HUES6 (cell line): ENCODE measurements around the gene NCEH1.

Experiments used
- H3K27ac ChIP-seq: 2 replicates; pipeline ENCODE4 v1.7.0; 2013; ENCODE audit warnings: low read depth, mild to moderate bottlenecking, low read length, inconsistent platforms
- H3K27me3 ChIP-seq: 2 replicates; pipeline ENCODE4 v1.6.1; 2013; ENCODE audit warnings: low read length; ENCODE audit not compliant: control insufficient read depth, insufficient read depth
- H3K36me3 ChIP-seq: 2 replicates; pipeline ENCODE4 v1.6.1; 2013; ENCODE audit warnings: low read length; ENCODE audit not compliant: control insufficient read depth, insufficient read depth
- H3K4me1 ChIP-seq: 2 replicates; pipeline ENCODE4 v1.6.1; 2013; ENCODE audit warnings: low read length; ENCODE audit not compliant: control insufficient read depth, insufficient read depth
- H3K4me3 ChIP-seq: 2 replicates; pipeline ENCODE4 v1.5.1; 2013; ENCODE audit warnings: low read depth, low read length
- H3K9ac ChIP-seq: one replicate; pipeline ENCODE4 v1.6.1; 2013; ENCODE audit warnings: mild to moderate bottlenecking, low read length
- H3K9me3 ChIP-seq: 2 replicates; pipeline ENCODE4 v1.6.1; 2013; ENCODE audit warnings: low read depth, low read length; ENCODE audit not compliant: control insufficient read depth, insufficient read depth

NCEH1 gene

DNA sequence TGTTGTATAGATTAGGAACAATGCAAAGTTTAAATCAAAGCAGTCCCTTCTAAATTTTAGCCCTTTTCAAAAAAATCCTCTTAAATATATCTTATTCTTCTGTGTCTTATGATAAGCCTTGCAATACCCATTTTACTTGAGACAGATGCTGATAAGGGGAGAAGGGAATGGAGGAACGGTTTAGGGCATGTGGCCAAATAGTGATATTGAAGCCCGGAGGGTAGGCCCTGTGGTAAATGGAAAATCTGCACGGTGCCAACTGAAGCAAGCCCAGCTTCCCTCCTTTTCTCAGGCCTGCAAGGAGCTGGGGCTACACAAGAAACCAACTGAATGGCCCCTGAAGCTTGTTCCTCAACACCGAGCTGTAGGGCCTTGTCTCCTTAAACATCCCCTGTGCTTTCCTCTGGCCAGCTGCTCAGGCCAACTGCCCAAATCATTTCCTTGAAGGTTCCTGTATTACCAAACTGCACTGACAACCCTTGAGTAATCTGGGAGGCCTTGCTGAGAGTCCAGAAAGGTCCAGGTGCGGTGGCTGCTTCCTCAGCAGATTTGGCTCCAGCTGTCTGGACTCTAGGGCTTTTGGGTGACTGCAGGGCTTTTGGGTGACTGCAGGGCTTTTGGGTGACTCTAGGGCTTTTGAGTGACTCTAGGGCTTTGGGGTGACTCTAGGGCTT is 67.2 kb downstream of the NCEH1 start:
- Histone ChIP-seq H3K36me3 (no peaks in the 10 kb centered on the region; the same call in 1 of the 2 replicates), H3K27me3 (no peaks in the 10 kb centered on the region), H3K4me1 (no peaks in the 10 kb centered on the region; the same call in 1 of the 2 replicates), H3K27ac (no peak overlapping the region), H3K9me3 (no peaks in the 10 kb centered on the region), H3K9ac (no peak overlapping the region), H3K4me3 (no peak overlapping the region)

DNA sequence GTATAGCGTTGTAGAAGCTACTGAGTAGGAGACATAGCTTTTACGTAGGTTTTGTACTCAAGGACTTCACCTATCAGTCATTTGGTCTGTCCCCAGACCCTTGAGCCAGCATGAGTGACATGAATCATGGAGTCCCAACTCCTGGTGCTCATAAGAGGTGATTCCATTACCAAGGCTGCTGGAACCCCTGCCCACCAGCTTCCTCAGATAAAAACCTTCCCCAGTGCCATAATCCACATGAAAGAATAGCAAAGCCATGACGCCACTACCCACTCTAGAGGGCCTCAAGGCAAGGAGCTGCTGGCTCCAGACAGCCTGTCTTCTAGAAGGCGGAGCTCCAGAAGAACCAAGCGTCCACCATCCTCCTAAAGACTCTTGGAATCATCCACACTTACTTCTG is 69.6 kb downstream of the NCEH1 start:
- no peaks in the 10 kb centered on the region for H3K9me3 ChIP-seq
- no peaks in the 10 kb centered on the region for H3K27me3 ChIP-seq
- H3K9ac ChIP-seq: no peak overlapping the region
- H3K4me3 ChIP-seq: no peak overlapping the region
- no peaks in the 10 kb centered on the region; the same call in 1 of the 2 replicates for H3K4me1 ChIP-seq
- H3K27ac ChIP-seq: no peak overlapping the region
- H3K36me3 ChIP-seq: no peaks in the 10 kb centered on the region; the same call in 1 of the 2 replicates

DNA sequence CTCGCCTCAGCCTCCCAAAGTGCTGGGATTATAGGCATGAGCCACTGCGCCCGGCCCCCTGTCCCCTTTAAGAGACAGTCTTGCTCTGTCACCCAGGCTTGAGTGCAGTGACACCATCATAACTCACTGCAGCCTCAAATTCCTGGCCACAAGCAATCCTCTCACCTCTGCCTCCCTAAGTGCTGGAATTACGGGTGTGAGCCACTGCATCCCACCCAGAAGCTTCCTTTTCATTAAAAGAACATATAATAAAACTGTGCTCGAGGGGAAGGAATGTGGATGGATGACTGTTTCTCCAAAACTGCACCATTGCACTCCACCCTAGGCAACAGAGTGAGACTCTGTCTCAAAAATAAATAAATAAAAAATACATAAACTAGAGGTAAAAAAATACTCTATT is 70.1 kb downstream of the NCEH1 start:
- no peaks in the 10 kb centered on the region for H3K27me3 ChIP-seq
- no peaks in the 10 kb centered on the region for H3K9me3 ChIP-seq
- no peak overlapping the region for H3K27ac ChIP-seq
- H3K9ac ChIP-seq: no peak overlapping the region
- peaks cover under 1% of the 10 kb centered on the region; the same call in 1 of the 2 replicates for H3K36me3 ChIP-seq
- H3K4me1 ChIP-seq: no peaks in the 10 kb centered on the region; the same call in 1 of the 2 replicates
- H3K4me3 ChIP-seq: no peak overlapping the region

DNA sequence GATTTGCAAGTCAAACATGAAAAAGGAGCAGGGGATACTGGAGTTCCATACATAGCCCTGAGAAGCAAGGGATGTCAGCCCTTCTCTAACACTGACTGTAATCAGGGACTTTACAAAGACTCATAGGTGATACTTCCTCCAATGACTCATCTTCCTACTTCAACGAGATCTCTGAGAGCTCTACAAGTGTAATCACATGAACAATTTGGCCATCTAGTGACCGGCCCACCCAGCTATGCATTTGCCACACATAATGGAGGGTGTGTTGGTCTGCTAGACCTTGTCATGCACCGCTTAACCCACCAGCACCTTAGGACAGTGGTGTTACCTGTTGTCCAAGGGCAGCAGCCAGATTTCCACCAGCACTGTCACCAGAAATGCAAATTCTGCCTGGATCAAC is 75.3 kb downstream of the NCEH1 start:
- no peaks in the 10 kb centered on the region for H3K27me3 ChIP-seq
- no peaks in the 10 kb centered on the region; the same call in 1 of the 2 replicates for H3K4me1 ChIP-seq
- H3K36me3 ChIP-seq: peaks cover 13% of the 10 kb centered on the region; the same call in 1 of the 2 replicates
- no peaks in the 10 kb centered on the region for H3K9me3 ChIP-seq
- H3K4me3 ChIP-seq: no peak overlapping the region
- H3K9ac ChIP-seq: no peak overlapping the region
- no peak overlapping the region for H3K27ac ChIP-seq

DNA sequence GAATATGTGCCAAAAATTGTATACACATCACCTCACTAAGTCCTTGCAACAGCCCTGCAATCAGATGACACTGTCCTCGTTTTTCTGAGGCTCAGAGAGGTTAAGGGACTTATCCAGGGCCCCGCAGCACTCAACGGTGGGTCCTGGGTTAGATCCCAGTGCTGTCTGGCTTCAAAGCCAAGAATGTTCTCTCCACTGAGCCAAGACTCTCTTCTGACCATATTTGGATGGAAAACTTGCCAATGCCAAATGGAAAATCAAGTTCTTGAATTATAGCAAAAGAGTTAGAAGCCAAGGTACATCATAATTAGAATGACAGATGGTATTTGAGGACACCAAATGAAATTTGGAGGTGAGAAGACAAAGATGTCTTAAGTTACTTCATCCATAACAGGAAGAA is 75.9 kb downstream of the NCEH1 start:
- Histone ChIP-seq H3K36me3 (peaks cover 13% of the 10 kb centered on the region; the same call in 1 of the 2 replicates), H3K27me3 (no peaks in the 10 kb centered on the region), H3K4me1 (no peaks in the 10 kb centered on the region; the same call in 1 of the 2 replicates), H3K4me3 (no peak overlapping the region), H3K9me3 (no peaks in the 10 kb centered on the region), H3K9ac (no peak overlapping the region), H3K27ac (no peak overlapping the region)

DNA sequence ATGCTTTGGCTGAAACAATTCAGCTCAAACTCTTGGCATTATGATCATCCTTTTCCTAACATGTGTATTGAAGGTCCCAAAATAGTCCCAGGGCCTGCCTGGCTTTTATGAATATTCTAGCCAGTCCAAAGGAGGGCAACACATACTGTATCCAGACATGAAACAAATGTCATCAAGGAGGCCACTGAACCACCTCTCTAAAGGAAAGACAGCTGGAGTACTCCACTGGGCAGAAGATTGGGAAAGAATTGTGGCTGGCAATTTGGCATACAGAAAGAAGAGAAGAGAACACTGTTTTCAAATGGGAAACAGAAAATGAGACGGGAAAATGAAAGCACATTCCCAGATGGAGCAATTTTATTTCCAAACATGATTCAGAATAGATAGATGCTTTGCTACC is 80.6 kb downstream of the NCEH1 start:
- Histone ChIP-seq H3K36me3 (peaks cover 10% of the 10 kb centered on the region; the same call in 1 of the 2 replicates), H3K27me3 (no peaks in the 10 kb centered on the region), H3K4me1 (no peaks in the 10 kb centered on the region; the same call in 1 of the 2 replicates), H3K27ac (no peak overlapping the region), H3K9me3 (no peaks in the 10 kb centered on the region), H3K9ac (no peak overlapping the region), H3K4me3 (no peak overlapping the region)

DNA sequence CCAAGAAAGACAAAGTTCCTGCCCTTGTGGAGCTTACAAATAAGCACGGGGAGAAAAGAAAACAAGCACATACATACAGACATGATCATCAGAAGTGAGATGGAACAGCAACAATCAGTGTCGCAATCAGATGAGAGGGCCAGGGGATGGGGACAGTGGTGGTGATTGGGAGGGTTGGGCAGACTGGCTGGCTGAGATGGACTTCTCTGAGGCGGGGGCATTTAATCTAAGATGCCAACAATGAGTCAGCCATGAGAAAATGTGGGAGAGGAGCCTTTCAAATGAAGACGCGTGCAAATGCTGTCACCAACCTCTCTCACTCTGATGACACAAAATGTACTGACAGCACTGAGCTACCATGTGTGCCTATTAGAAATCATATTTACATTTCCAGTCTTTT is 81.4 kb downstream of the NCEH1 start:
- Histone ChIP-seq H3K9me3 (no peaks in the 10 kb centered on the region), H3K9ac (no peak overlapping the region), H3K27me3 (no peaks in the 10 kb centered on the region), H3K4me1 (no peaks in the 10 kb centered on the region; the same call in 1 of the 2 replicates), H3K4me3 (no peak overlapping the region), H3K27ac (no peak overlapping the region), H3K36me3 (peaks cover 10% of the 10 kb centered on the region; the same call in 1 of the 2 replicates)

DNA sequence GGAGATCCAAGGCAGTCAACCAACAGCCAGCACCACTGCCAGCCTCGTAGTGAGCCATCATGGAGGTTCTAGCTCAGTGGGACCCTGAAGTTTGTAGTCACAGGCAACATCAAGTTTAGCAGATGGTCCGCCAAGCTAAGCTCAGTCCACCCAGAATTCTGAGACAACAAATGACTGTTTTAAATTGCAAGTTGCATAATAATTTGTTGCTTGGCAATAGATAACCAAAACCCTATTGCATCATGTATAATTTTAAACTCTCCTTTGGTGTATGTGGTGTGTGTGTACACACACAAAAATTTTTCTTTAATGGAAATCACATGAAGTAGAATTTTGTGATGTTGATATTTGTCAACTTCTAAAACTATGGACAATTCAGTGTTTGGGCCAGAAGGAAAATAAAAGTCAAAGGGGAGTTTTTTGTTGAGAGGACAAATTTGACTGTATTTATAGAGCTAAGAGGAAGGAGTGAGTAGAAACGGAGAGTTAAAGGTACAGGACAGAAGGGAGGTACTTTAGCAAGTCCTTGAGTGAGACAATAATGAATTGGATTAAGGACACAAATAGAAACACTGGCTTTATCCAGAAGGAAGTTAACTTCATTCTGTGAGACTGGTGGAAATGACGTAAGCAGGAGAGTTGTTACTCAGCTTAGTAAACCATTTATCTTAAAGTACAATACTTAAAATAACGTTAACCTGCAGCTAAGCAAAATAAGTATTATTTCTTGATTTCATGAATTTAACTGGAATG is 83.6 kb downstream of the NCEH1 start:
- peaks cover 2% of the 10 kb centered on the region for H3K4me1 ChIP-seq

DNA sequence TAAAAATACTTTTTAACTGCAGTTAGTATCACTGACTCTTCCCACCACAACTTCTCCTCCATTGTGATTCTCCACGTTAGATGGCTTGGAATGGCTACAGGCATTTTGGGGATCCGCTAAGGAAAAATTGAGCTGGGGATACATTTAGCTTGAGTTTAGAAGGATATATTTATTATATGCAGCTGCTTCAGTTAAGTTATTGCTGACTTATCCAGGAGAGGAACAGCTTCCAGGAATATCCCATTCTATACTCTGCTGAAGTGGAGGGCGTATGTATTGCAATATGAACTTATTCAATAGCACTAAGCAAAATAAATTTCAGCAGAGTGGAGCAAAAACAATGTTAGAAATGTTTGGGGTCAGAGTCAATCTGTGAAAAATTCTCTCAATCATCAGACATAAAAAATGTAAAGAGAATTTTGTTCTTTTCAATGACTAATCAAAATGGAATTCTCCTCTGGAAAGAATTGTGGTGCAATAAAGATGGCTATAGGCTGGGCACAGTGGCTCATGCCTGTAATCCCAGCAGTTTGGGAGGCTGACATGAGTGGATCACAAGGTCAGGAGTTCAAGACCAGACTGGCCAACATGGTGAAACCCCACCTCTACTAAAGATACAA is 84.7 kb downstream of the NCEH1 start:
- H3K9ac ChIP-seq: no peak overlapping the region
- H3K27ac ChIP-seq: no peak overlapping the region
- no peak overlapping the region for H3K4me3 ChIP-seq
- peaks cover 6% of the 10 kb centered on the region for H3K4me1 ChIP-seq
- no peaks in the 10 kb centered on the region for H3K9me3 ChIP-seq
- H3K27me3 ChIP-seq: no peaks in the 10 kb centered on the region
- H3K36me3 ChIP-seq: no peaks in the 10 kb centered on the region

More for the DNA sequence above, 83.6 kb downstream of the NCEH1 start:
- Histone ChIP-seq H3K36me3 (0 out of 2 replicates have a peak, but pooled peaks cover 2% of the 10 kb centered on the region), H3K27ac (no peak overlapping the region), H3K9ac (no peak overlapping the region), H3K27me3 (no peaks in the 10 kb centered on the region), H3K4me3 (no peak overlapping the region), H3K9me3 (no peaks in the 10 kb centered on the region)

DNA sequence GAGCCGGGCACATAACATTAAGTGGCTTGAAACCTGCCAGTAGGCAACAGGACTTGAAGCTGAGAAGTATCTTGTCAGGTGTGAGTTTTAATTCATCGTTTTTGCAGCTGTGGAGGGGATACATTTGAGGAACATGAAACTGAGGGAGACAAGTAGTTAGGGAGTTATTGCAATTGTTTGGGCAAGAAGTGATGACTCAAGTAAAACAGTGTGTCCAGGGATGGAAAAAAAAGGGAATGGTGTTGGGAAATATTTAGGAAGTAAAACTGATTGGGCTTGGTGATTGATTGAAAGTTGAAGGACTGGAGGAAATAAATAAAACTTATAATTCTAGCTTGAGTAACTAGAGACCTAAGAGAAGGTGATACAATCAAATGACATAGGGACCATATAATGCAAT is 85.5 kb downstream of the NCEH1 start:
- H3K4me3 ChIP-seq: no peak overlapping the region
- H3K27me3 ChIP-seq: no peaks in the 10 kb centered on the region
- H3K27ac ChIP-seq: no peak overlapping the region
- H3K4me1 ChIP-seq: peaks cover 6% of the 10 kb centered on the region
- H3K9ac ChIP-seq: no peak overlapping the region
- no peaks in the 10 kb centered on the region for H3K9me3 ChIP-seq
- H3K36me3 ChIP-seq: no peaks in the 10 kb centered on the region

DNA sequence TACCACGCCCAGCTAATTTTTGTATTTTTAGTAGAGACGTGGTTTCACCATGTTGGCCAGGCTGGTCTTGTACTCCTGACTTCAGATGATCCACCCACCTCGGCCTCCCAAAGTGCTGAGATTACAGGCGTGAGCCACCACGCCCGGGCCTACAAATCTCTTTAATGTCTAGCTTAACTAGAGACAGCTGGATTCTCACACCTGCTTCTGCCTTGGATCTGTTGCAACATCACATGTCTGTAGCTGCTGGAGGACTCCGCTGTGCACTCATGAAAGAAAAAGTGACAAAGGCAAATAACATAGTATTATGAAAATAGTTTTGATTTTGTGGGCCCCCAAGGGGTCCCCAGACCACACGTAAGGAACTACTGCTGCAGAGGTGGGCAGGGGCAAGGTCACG is 85.9 kb downstream of the NCEH1 start:
- Histone ChIP-seq H3K27ac (no peak overlapping the region), H3K4me1 (peaks cover 6% of the 10 kb centered on the region), H3K4me3 (no peak overlapping the region), H3K9ac (no peak overlapping the region), H3K9me3 (no peaks in the 10 kb centered on the region), H3K27me3 (no peaks in the 10 kb centered on the region), H3K36me3 (no peaks in the 10 kb centered on the region)
